Body of pancreas (tissue), 4 donors: ENCODE data around the gene CUEDC1.

Experiments
- POLR2A ChIP-seq, 3 donors: fragments of 450-650 bp; IDR thresholded peaks; one replicate each; pipeline ENCODE4 v1.6.1; 2016; ENCODE audit warnings: antibody characterized with exemption in 3 of 3, mild to moderate bottlenecking in 2 of 3
- TF ChIP-seq, protein P1 (sequence below), 7 experiments: fragments of 450-650 bp in 4 of 7; fragments of 200-600 bp in 3 of 7; sonication (generic) in 3 of 7; IDR thresholded peaks; one replicate each; pipeline ENCODE4 v1.5.1; 2016 to 2019; ENCODE audit warnings: antibody characterized with exemption in 7 of 7

- TF ChIP-seq, protein P1, sequence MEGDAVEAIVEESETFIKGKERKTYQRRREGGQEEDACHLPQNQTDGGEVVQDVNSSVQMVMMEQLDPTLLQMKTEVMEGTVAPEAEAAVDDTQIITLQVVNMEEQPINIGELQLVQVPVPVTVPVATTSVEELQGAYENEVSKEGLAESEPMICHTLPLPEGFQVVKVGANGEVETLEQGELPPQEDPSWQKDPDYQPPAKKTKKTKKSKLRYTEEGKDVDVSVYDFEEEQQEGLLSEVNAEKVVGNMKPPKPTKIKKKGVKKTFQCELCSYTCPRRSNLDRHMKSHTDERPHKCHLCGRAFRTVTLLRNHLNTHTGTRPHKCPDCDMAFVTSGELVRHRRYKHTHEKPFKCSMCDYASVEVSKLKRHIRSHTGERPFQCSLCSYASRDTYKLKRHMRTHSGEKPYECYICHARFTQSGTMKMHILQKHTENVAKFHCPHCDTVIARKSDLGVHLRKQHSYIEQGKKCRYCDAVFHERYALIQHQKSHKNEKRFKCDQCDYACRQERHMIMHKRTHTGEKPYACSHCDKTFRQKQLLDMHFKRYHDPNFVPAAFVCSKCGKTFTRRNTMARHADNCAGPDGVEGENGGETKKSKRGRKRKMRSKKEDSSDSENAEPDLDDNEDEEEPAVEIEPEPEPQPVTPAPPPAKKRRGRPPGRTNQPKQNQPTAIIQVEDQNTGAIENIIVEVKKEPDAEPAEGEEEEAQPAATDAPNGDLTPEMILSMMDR (IDR thresholded peaks at IDR 0.05), result no peak
- TF ChIP-seq POLR2A (IDR thresholded peaks at IDR 0.05), result no peak
These were observed 81.2 kb downstream of the CUEDC1 start for GRCh38 chr17:57874058-57874419.
